ENCODE data around the gene HUNK. TPM values are rescaled to one million over a fixed set of nuclear protein-coding genes. Genes with fewer than 3 reads are reported as not detected.

HUNK gene
- total and polyA plus RNA-seq, 2 donors from 2014 or later = 2.7 to 17.2 TPM

- FAIRE-seq = no peak
- Histone ChIP-seq H3K4me1 (ENCODE audit: control insufficient read depth in 2 of 3, insufficient read depth in 2 of 3, low read depth in 1 of 3, low read length in 3 of 3) (no peaks in the 10 kb centered on the region), H3K9me3 (ENCODE audit: control insufficient read depth in 2 of 3, insufficient read depth in 1 of 3, low read length in 3 of 3) (peaks cover 0 to 7% (median 0%) of the 10 kb centered on the region in 3 donors), H3K36me3 (ENCODE audit: control insufficient read depth in 2 of 3, insufficient read depth in 3 of 3, low read length in 3 of 3) (no peaks in the 10 kb centered on the region), H3K27ac (ENCODE audit: low read depth in 2 of 2, low read length in 2 of 2) (no peak overlapping the region), H3K9ac (ENCODE audit: low read length in 3 of 3) (no peak overlapping the region), H3K27me3 (ENCODE audit: control insufficient read depth, insufficient read depth, low read length) (no peaks in the 10 kb centered on the region), H3K4me3 (ENCODE audit: low read length in 3 of 3) (no peak overlapping the region)
- DNase-seq = no peak
- no peak for TF ChIP-seq CTCF (IDR thresholded peaks at IDR 0.05; ENCODE audit: borderline replicate concordance, extremely low read depth, insufficient read depth)
- intact Hi-C loops (cut with DNase I) = no loop called here
Observed at GRCh38 chr21:32048353-32048752, 175.5 kb downstream of the HUNK start.

Other genes starting within 250 kb of the HUNK start
- gene SOD1, start 213.3 kb upstream of the HUNK start, total RNA-seq = 243 TPM
- gene SOD1, start 213.3 kb upstream of the HUNK start, polyA plus RNA-seq (ENCODE audit: insufficient read depth, low read depth, low replicate concordance) = 910 TPM
- gene SCAF4, start 140.9 kb upstream of the HUNK start, total RNA-seq = 30.6 TPM
- 7.4 TPM for gene SCAF4, start 140.9 kb upstream of the HUNK start, polyA plus RNA-seq (ENCODE audit: insufficient read depth, low read depth, low replicate concordance)

All from kidney (tissue), 14 donors.